ENCODE measurements around the gene GPR37L1.

The GPR37L1 gene

GRCh38 chr1:202076050-202076511 lies 46.6 kb upstream of the GPR37L1 start:
- 66% methylated on average over 6 of the region's 6 CpGs for WGBS
- no peak overlapping the region for H3K4me2 ChIP-seq (ENCODE audit: low read length, poor library complexity, severe bottlenecking)

GRCh38 chr1:202078241-202078640 lies 44.5 kb upstream of the GPR37L1 start:
- H2BK5ac ChIP-seq (ENCODE audit: low read depth, low read length, poor library complexity, severe bottlenecking) = no peak overlapping the region
- H2AK5ac ChIP-seq (ENCODE audit: low read length, severe bottlenecking) = no peak overlapping the region
- no peaks in the 10 kb centered on the region for H3K79me1 ChIP-seq (replicated peaks; ENCODE audit: low read length, poor library complexity, severe bottlenecking)
- H3K14ac ChIP-seq (ENCODE audit: low read length in 2 of 2) = no peak overlapping the region
- 63% methylated on average over 2 of the region's 3 CpGs for WGBS
- no peaks in the 10 kb centered on the region for H3K9me3 ChIP-seq (ENCODE audit: control insufficient read depth, low read length)
- H3K18ac ChIP-seq (ENCODE audit: low read depth in 1 of 2, low read length in 2 of 2) = no peak overlapping the region
- no peak overlapping the region for H2AFZ ChIP-seq (ENCODE audit: low read depth, low read length)
- H2BK15ac ChIP-seq (ENCODE audit: low read depth, poor library complexity, severe bottlenecking) = no peak overlapping the region
- no peak overlapping the region for H3K4ac ChIP-seq (ENCODE audit: low read depth in 1 of 2, low read length in 2 of 2)
- H3K36me3 ChIP-seq (ENCODE audit: control insufficient read depth in 1 of 2, insufficient read depth in 2 of 2, low read depth in 1 of 2, low read length in 2 of 2) = peaks cover 0 to 3% of the 10 kb centered on the region in 2 experiments
- no peak overlapping the region for H3K23ac ChIP-seq (ENCODE audit: low read length in 2 of 2)
- H3K4me1 ChIP-seq (ENCODE audit: control insufficient read depth, insufficient read depth, low read depth, low read length) = peaks cover 22% of the 10 kb centered on the region
- H3K4me2 ChIP-seq (ENCODE audit: low read length, poor library complexity, severe bottlenecking) = no peak overlapping the region
- no peak overlapping the region for H3K27ac ChIP-seq (ENCODE audit: low read length, poor library complexity, severe bottlenecking)
- no peak overlapping the region for H3K9ac ChIP-seq (ENCODE audit: low read length)
- no peak for DNase-seq
- H2BK120ac ChIP-seq (ENCODE audit: low read depth, low read length) = no peak overlapping the region
- no peak overlapping the region for H4K8ac ChIP-seq (ENCODE audit: low read length)
- no peak overlapping the region for H4K91ac ChIP-seq (ENCODE audit: low read length)
- H2BK12ac ChIP-seq (ENCODE audit: low read length in 2 of 2) = no peak overlapping the region
- H3K27me3 ChIP-seq (ENCODE audit: control insufficient read depth in 1 of 2, insufficient read depth in 1 of 2, low read length in 2 of 2) = no peaks in the 10 kb centered on the region
- no peak overlapping the region for H3K4me3 ChIP-seq (ENCODE audit: insufficient read depth in 1 of 2, low read depth in 1 of 2, low read length in 2 of 2)

More at GRCh38 chr1:202076050-202076511, 46.6 kb upstream of the GPR37L1 start:
- no peak overlapping the region for H3K9ac ChIP-seq (ENCODE audit: low read length)
- H3K4ac ChIP-seq (ENCODE audit: low read depth in 1 of 2, low read length in 2 of 2) = peak overlapping the region in 1 of 2 experiments; percentile 52
- no peaks in the 10 kb centered on the region for H3K9me3 ChIP-seq (ENCODE audit: control insufficient read depth, low read length)
- peak overlapping the region in 1 of 2 experiments; percentile 63 for H3K14ac ChIP-seq (ENCODE audit: low read length in 2 of 2)
- no peak overlapping the region for H3K27ac ChIP-seq (ENCODE audit: low read length, poor library complexity, severe bottlenecking)
- H2BK120ac ChIP-seq (ENCODE audit: low read depth, low read length) = peak overlapping the region; percentile 91
- H4K91ac ChIP-seq (ENCODE audit: low read length) = no peak overlapping the region
- H2AK5ac ChIP-seq (ENCODE audit: low read length, severe bottlenecking) = peak overlapping the region; percentile 95
- H2BK12ac ChIP-seq (ENCODE audit: low read length in 2 of 2) = peak overlapping the region; percentile 28 to 98
- peaks cover 17% of the 10 kb centered on the region for H3K4me1 ChIP-seq (ENCODE audit: control insufficient read depth, insufficient read depth, low read depth, low read length)
- no peaks in the 10 kb centered on the region for H3K79me1 ChIP-seq (replicated peaks; ENCODE audit: low read length, poor library complexity, severe bottlenecking)
- peaks cover 0 to 3% of the 10 kb centered on the region in 2 experiments for H3K36me3 ChIP-seq (ENCODE audit: control insufficient read depth in 1 of 2, insufficient read depth in 2 of 2, low read depth in 1 of 2, low read length in 2 of 2)
- H3K23ac ChIP-seq (ENCODE audit: low read length in 2 of 2) = no peak overlapping the region
- no peaks in the 10 kb centered on the region for H3K27me3 ChIP-seq (ENCODE audit: control insufficient read depth in 1 of 2, insufficient read depth in 1 of 2, low read length in 2 of 2)
- no peak overlapping the region for H2AFZ ChIP-seq (ENCODE audit: low read depth, low read length)
- peak overlapping the region; percentile 66 for H4K8ac ChIP-seq (ENCODE audit: low read length)
- peak; percentile 20 for DNase-seq
- H3K18ac ChIP-seq (ENCODE audit: low read depth in 1 of 2, low read length in 2 of 2) = peak overlapping the region; percentile 9 to 72
- H3K4me3 ChIP-seq (ENCODE audit: insufficient read depth in 1 of 2, low read depth in 1 of 2, low read length in 2 of 2) = no peak overlapping the region
- H2BK15ac ChIP-seq (ENCODE audit: low read depth, poor library complexity, severe bottlenecking) = no peak overlapping the region
- no peak overlapping the region for H2BK5ac ChIP-seq (ENCODE audit: low read depth, low read length, poor library complexity, severe bottlenecking)

- WGBS = 78% methylated on average over 6 of the region's 6 CpGs
- Histone ChIP-seq H3K27ac (ENCODE audit: low read length, poor library complexity, severe bottlenecking) (no peak overlapping the region), H3K79me1 (replicated peaks; ENCODE audit: low read length, poor library complexity, severe bottlenecking) (no peaks in the 10 kb centered on the region), H3K27me3 (ENCODE audit: control insufficient read depth in 1 of 2, insufficient read depth in 1 of 2, low read length in 2 of 2) (peaks cover 0 to 5% of the 10 kb centered on the region in 2 experiments), H2AK5ac (ENCODE audit: low read length, severe bottlenecking) (no peak overlapping the region), H3K9ac (ENCODE audit: low read length) (no peak overlapping the region), H4K91ac (ENCODE audit: low read length) (no peak overlapping the region), H3K9me3 (ENCODE audit: control insufficient read depth, low read length) (no peaks in the 10 kb centered on the region), H4K8ac (ENCODE audit: low read length) (no peak overlapping the region), H2BK5ac (ENCODE audit: low read depth, low read length, poor library complexity, severe bottlenecking) (no peak overlapping the region), H2BK120ac (ENCODE audit: low read depth, low read length) (no peak overlapping the region), H3K4me2 (ENCODE audit: low read length, poor library complexity, severe bottlenecking) (no peak overlapping the region), H2BK15ac (ENCODE audit: low read depth, poor library complexity, severe bottlenecking) (no peak overlapping the region), H3K36me3 (ENCODE audit: control insufficient read depth in 1 of 2, insufficient read depth in 2 of 2, low read depth in 1 of 2, low read length in 2 of 2) (no peaks in the 10 kb centered on the region), H3K4ac (ENCODE audit: low read depth in 1 of 2, low read length in 2 of 2) (no peak overlapping the region), H3K18ac (ENCODE audit: low read depth in 1 of 2, low read length in 2 of 2) (no peak overlapping the region), H2AFZ (ENCODE audit: low read depth, low read length) (no peak overlapping the region), H3K14ac (ENCODE audit: low read length in 2 of 2) (no peak overlapping the region), H3K23ac (ENCODE audit: low read length in 2 of 2) (no peak overlapping the region), H3K4me1 (ENCODE audit: control insufficient read depth, insufficient read depth, low read depth, low read length) (peaks cover 19% of the 10 kb centered on the region), H3K4me3 (ENCODE audit: insufficient read depth in 1 of 2, low read depth in 1 of 2, low read length in 2 of 2) (no peak overlapping the region), H2BK12ac (ENCODE audit: low read length in 2 of 2) (peak overlapping the region in 1 of 2 experiments; percentile 47)
- no peak for DNase-seq
Measured at GRCh38 chr1:202081992-202082391, 40.7 kb upstream of the GPR37L1 start.

- Histone ChIP-seq H2BK12ac (ENCODE audit: low read length in 2 of 2) (no peak overlapping the region), H2BK120ac (ENCODE audit: low read depth, low read length) (no peak overlapping the region), H3K79me1 (replicated peaks; ENCODE audit: low read length, poor library complexity, severe bottlenecking) (no peaks in the 10 kb centered on the region), H2BK15ac (ENCODE audit: low read depth, poor library complexity, severe bottlenecking) (no peak overlapping the region), H3K4ac (ENCODE audit: low read depth in 1 of 2, low read length in 2 of 2) (no peak overlapping the region), H4K91ac (ENCODE audit: low read length) (no peak overlapping the region), H3K36me3 (ENCODE audit: control insufficient read depth in 1 of 2, insufficient read depth in 2 of 2, low read depth in 1 of 2, low read length in 2 of 2) (no peaks in the 10 kb centered on the region), H4K8ac (ENCODE audit: low read length) (peak overlapping the region; percentile 45), H3K14ac (ENCODE audit: low read length in 2 of 2) (no peak overlapping the region), H3K27me3 (ENCODE audit: control insufficient read depth in 1 of 2, insufficient read depth in 1 of 2, low read length in 2 of 2) (peaks cover 0 to 15% of the 10 kb centered on the region in 2 experiments), H3K4me3 (ENCODE audit: insufficient read depth in 1 of 2, low read depth in 1 of 2, low read length in 2 of 2) (no peak overlapping the region), H3K23ac (ENCODE audit: low read length in 2 of 2) (no peak overlapping the region), H2BK5ac (ENCODE audit: low read depth, low read length, poor library complexity, severe bottlenecking) (peak overlapping the region; percentile 46), H3K9ac (ENCODE audit: low read length) (no peak overlapping the region), H3K9me3 (ENCODE audit: control insufficient read depth, low read length) (no peaks in the 10 kb centered on the region), H2AFZ (ENCODE audit: low read depth, low read length) (no peak overlapping the region), H3K4me1 (ENCODE audit: control insufficient read depth, insufficient read depth, low read depth, low read length) (peaks cover 14% of the 10 kb centered on the region), H3K27ac (ENCODE audit: low read length, poor library complexity, severe bottlenecking) (no peak overlapping the region), H3K18ac (ENCODE audit: low read depth in 1 of 2, low read length in 2 of 2) (no peak overlapping the region), H3K4me2 (ENCODE audit: low read length, poor library complexity, severe bottlenecking) (no peak overlapping the region), H2AK5ac (ENCODE audit: low read length, severe bottlenecking) (no peak overlapping the region)
- no peak for DNase-seq
- 62% methylated on average over 13 of the region's 16 CpGs for WGBS
Measured at GRCh38 chr1:202084791-202085681, 37.7 kb upstream of the GPR37L1 start.
